ENCODE data around the gene ANKS1A.

The ANKS1A gene

DNA sequence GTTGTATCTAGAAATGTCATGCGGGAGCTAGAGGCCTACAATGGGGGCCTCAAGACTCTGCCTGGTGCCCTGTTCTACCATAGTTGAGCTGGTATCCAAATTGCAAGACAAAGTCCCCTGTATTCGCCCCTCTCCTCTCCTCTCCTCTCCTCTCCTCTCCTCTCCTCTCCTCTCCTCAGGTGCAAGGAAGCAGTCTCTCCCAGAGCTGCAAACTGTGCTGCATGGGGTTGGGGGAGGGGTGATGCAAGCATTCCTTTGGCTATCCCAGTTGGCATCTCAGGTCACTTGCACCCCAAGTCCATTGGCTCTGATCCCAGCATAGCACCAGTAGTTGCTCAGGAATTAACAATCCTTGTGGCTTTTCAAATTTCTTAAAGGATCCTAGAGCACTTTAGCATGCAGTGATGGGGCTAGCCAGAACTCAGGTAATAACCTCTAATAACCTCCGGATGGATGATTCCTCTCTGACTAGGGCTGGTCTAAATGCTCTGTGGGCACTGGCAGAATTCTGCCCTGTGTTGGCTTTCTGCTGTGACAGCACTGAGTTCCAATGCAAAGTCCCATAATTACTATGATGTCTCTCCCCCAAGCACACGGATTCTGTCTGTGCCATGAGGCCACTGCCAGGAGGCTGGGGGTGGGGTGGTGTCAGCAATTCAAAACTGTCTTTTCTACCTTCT, 36.5 kb upstream of the ANKS1A start:
- Histone ChIP-seq H3K27ac (ENCODE audit: low read depth, low read length) (no peak overlapping the region), H3K9ac (ENCODE audit: low read length) (no peak overlapping the region), H2BK12ac (ENCODE audit: low read length) (no peak overlapping the region), H3K4ac (ENCODE audit: low read depth, low read length) (no peak overlapping the region), H2BK5ac (ENCODE audit: low read depth, low read length, poor library complexity) (no peak overlapping the region), H3K4me2 (ENCODE audit: low read length) (no peak overlapping the region), H4K8ac (ENCODE audit: low read depth, low read length) (no peak overlapping the region), H3K79me1 (ENCODE audit: low read length) (no peaks in the 10 kb centered on the region), H3K18ac (ENCODE audit: low read length) (no peak overlapping the region), H3K4me3 (ENCODE audit: low read depth, low read length) (no peak overlapping the region), H3K9me3 (ENCODE audit: insufficient read depth, low read depth, low read length) (peaks cover 4% of the 10 kb centered on the region), H3K23ac (ENCODE audit: low read length) (no peak overlapping the region), H3K27me3 (ENCODE audit: insufficient read depth, low read length) (no peaks in the 10 kb centered on the region), H3K36me3 (ENCODE audit: control insufficient read depth in 1 of 2, insufficient read depth in 2 of 2, low read length in 2 of 2) (peaks cover 8 to 11% of the 10 kb centered on the region in 2 experiments), H4K12ac (ENCODE audit: low read depth, low read length) (no peak overlapping the region), H3K14ac (ENCODE audit: low read length) (no peak overlapping the region), H2BK120ac (ENCODE audit: insufficient read depth, low read length, poor library complexity) (no peak overlapping the region), H4K91ac (ENCODE audit: low read depth, low read length) (no peak overlapping the region), H2AK5ac (ENCODE audit: low read length) (no peak overlapping the region), H3K4me1 (ENCODE audit: control insufficient read depth in 1 of 2, insufficient read depth in 2 of 2, low read length in 2 of 2) (no peaks in the 10 kb centered on the region), H3K79me2 (ENCODE audit: control insufficient read depth, insufficient read depth, low read length, poor library complexity) (no peaks in the 10 kb centered on the region), H2AFZ (ENCODE audit: insufficient read depth, low read length, poor library complexity) (no peak overlapping the region)
- no peak for DNase-seq
- no CpG with 5 or more reads among the region's 4 CpGs for WGBS (ENCODE audit: extremely low coverage, insufficient coverage, insufficient read length)

DNA sequence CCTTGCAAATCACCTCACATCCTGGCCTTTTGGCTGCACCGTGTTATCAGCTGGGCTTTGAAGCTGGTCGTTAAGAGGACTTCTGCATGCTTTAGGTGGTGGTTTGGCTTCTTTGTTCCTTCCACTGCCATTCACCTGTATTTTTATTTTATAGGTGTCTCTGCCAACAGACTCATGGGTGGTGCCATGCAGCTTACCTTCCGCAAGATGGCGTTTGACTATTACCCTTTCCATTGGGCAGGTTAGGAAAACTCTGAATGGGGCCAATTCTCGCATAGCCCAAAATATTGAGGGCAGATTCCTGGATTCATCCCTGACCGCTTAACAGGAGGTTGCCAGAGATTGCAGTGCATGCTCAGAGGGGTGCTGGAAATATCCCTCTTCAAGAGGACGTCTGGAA, 33.6 kb upstream of the ANKS1A start:
- H3K27me3 ChIP-seq (ENCODE audit: insufficient read depth, low read length): no peaks in the 10 kb centered on the region
- H2BK5ac ChIP-seq (ENCODE audit: low read depth, low read length, poor library complexity): no peak overlapping the region
- no peak overlapping the region for H3K9ac ChIP-seq (ENCODE audit: low read length)
- H3K14ac ChIP-seq (ENCODE audit: low read length): no peak overlapping the region
- H2AK5ac ChIP-seq (ENCODE audit: low read length): no peak overlapping the region
- H3K36me3 ChIP-seq (ENCODE audit: control insufficient read depth in 1 of 2, insufficient read depth in 2 of 2, low read length in 2 of 2): peaks cover 21 to 29% of the 10 kb centered on the region in 2 experiments
- H3K23ac ChIP-seq (ENCODE audit: low read length): no peak overlapping the region
- H3K79me1 ChIP-seq (ENCODE audit: low read length): no peaks in the 10 kb centered on the region
- no peak overlapping the region for H3K4me3 ChIP-seq (ENCODE audit: low read depth, low read length)
- no peak for DNase-seq
- H3K18ac ChIP-seq (ENCODE audit: low read length): no peak overlapping the region
- H3K4me2 ChIP-seq (ENCODE audit: low read length): no peak overlapping the region
- no peak overlapping the region for H3K4ac ChIP-seq (ENCODE audit: low read depth, low read length)
- H3K27ac ChIP-seq (ENCODE audit: low read depth, low read length): no peak overlapping the region
- no peak overlapping the region for H4K12ac ChIP-seq (ENCODE audit: low read depth, low read length)
- no peak overlapping the region for H2BK120ac ChIP-seq (ENCODE audit: insufficient read depth, low read length, poor library complexity)
- H2AFZ ChIP-seq (ENCODE audit: insufficient read depth, low read length, poor library complexity): no peak overlapping the region
- no CpG with 5 or more reads among the region's 7 CpGs for WGBS (ENCODE audit: extremely low coverage, insufficient coverage, insufficient read length)
- H3K4me1 ChIP-seq (ENCODE audit: control insufficient read depth in 1 of 2, insufficient read depth in 2 of 2, low read length in 2 of 2): no peaks in the 10 kb centered on the region
- H3K9me3 ChIP-seq (ENCODE audit: insufficient read depth, low read depth, low read length): peaks cover 4% of the 10 kb centered on the region
- no peaks in the 10 kb centered on the region for H3K79me2 ChIP-seq (ENCODE audit: control insufficient read depth, insufficient read depth, low read length, poor library complexity)
- no peak overlapping the region for H4K91ac ChIP-seq (ENCODE audit: low read depth, low read length)
- H4K8ac ChIP-seq (ENCODE audit: low read depth, low read length): no peak overlapping the region
- no peak overlapping the region for H2BK12ac ChIP-seq (ENCODE audit: low read length)

DNA sequence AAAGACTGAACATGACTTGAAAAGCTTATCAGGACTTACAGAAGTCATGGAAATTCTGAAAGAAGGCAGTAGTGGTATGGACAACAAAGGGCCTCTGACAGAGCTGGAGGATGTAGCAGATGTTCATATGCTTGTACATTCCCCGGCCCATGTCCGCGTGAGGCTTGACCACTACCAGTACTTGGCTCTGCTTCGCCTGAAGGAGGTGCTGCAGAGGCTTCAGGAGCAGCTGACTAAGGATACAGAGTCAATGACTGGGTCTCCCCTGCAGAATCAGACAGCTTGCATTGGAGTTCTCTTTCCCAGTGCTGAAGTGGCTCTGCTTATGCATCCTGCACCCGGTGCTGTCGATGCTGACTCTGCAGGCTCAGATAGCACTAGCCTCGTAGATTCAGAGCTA, 30.4 kb upstream of the ANKS1A start:
- no peak overlapping the region for H3K14ac ChIP-seq (ENCODE audit: low read length)
- no peak overlapping the region for H4K12ac ChIP-seq (ENCODE audit: low read depth, low read length)
- H3K9ac ChIP-seq (ENCODE audit: low read length): no peak overlapping the region
- H2AK5ac ChIP-seq (ENCODE audit: low read length): no peak overlapping the region
- peaks cover 13 to 26% of the 10 kb centered on the region in 2 experiments for H3K36me3 ChIP-seq (ENCODE audit: control insufficient read depth in 1 of 2, insufficient read depth in 2 of 2, low read length in 2 of 2)
- H3K9me3 ChIP-seq (ENCODE audit: insufficient read depth, low read depth, low read length): no peaks in the 10 kb centered on the region
- H3K23ac ChIP-seq (ENCODE audit: low read length): no peak overlapping the region
- no peak overlapping the region for H3K27ac ChIP-seq (ENCODE audit: low read depth, low read length)
- H3K79me1 ChIP-seq (ENCODE audit: low read length): no peaks in the 10 kb centered on the region
- H2BK120ac ChIP-seq (ENCODE audit: insufficient read depth, low read length, poor library complexity): no peak overlapping the region
- H3K4me1 ChIP-seq (ENCODE audit: control insufficient read depth in 1 of 2, insufficient read depth in 2 of 2, low read length in 2 of 2): no peaks in the 10 kb centered on the region
- no peak overlapping the region for H4K8ac ChIP-seq (ENCODE audit: low read depth, low read length)
- WGBS (ENCODE audit: extremely low coverage, insufficient coverage, insufficient read length): no CpG with 5 or more reads among the region's 7 CpGs
- H3K18ac ChIP-seq (ENCODE audit: low read length): no peak overlapping the region
- H3K4ac ChIP-seq (ENCODE audit: low read depth, low read length): no peak overlapping the region
- no peak for DNase-seq
- no peak overlapping the region for H4K91ac ChIP-seq (ENCODE audit: low read depth, low read length)
- no peaks in the 10 kb centered on the region for H3K27me3 ChIP-seq (ENCODE audit: insufficient read depth, low read length)
- no peaks in the 10 kb centered on the region for H3K79me2 ChIP-seq (ENCODE audit: control insufficient read depth, insufficient read depth, low read length, poor library complexity)
- H3K4me2 ChIP-seq (ENCODE audit: low read length): no peak overlapping the region
- no peak overlapping the region for H2BK5ac ChIP-seq (ENCODE audit: low read depth, low read length, poor library complexity)
- no peak overlapping the region for H3K4me3 ChIP-seq (ENCODE audit: low read depth, low read length)
- no peak overlapping the region for H2AFZ ChIP-seq (ENCODE audit: insufficient read depth, low read length, poor library complexity)
- H2BK12ac ChIP-seq (ENCODE audit: low read length): no peak overlapping the region

DNA sequence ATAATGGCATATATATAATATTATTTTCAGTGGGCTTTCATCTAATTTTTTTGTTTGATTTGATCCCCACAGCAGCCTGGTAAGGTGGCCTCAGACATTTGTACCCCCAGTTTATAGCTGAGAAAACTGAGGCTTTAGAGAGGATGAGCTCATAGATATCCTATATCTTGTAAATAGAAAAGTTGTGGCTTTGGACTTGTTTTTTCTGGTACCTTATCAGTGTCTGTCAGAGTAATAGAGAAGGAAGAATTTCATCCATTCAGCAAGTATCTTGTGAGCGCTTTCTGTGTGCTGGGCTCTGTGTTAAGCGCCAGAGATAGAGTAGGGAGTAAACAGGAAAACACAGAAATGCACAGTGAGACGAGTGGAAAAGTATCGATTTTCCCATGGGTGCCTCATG, 29.1 kb upstream of the ANKS1A start:
- Histone ChIP-seq H3K14ac (ENCODE audit: low read length) (no peak overlapping the region), H3K36me3 (ENCODE audit: control insufficient read depth in 1 of 2, insufficient read depth in 2 of 2, low read length in 2 of 2) (peaks cover 13 to 26% of the 10 kb centered on the region in 2 experiments), H3K79me1 (ENCODE audit: low read length) (no peaks in the 10 kb centered on the region), H2BK12ac (ENCODE audit: low read length) (no peak overlapping the region), H3K23ac (ENCODE audit: low read length) (no peak overlapping the region), H3K4me3 (ENCODE audit: low read depth, low read length) (no peak overlapping the region), H2AK5ac (ENCODE audit: low read length) (no peak overlapping the region), H3K27me3 (ENCODE audit: insufficient read depth, low read length) (no peaks in the 10 kb centered on the region), H3K79me2 (ENCODE audit: control insufficient read depth, insufficient read depth, low read length, poor library complexity) (no peaks in the 10 kb centered on the region), H4K8ac (ENCODE audit: low read depth, low read length) (no peak overlapping the region), H3K9ac (ENCODE audit: low read length) (no peak overlapping the region), H3K4me2 (ENCODE audit: low read length) (no peak overlapping the region), H3K4ac (ENCODE audit: low read depth, low read length) (no peak overlapping the region), H4K91ac (ENCODE audit: low read depth, low read length) (no peak overlapping the region), H3K4me1 (ENCODE audit: control insufficient read depth in 1 of 2, insufficient read depth in 2 of 2, low read length in 2 of 2) (no peaks in the 10 kb centered on the region), H2BK120ac (ENCODE audit: insufficient read depth, low read length, poor library complexity) (no peak overlapping the region), H2AFZ (ENCODE audit: insufficient read depth, low read length, poor library complexity) (no peak overlapping the region), H3K27ac (ENCODE audit: low read depth, low read length) (no peak overlapping the region), H3K9me3 (ENCODE audit: insufficient read depth, low read depth, low read length) (no peaks in the 10 kb centered on the region), H2BK5ac (ENCODE audit: low read depth, low read length, poor library complexity) (no peak overlapping the region), H3K18ac (ENCODE audit: low read length) (no peak overlapping the region), H4K12ac (ENCODE audit: low read depth, low read length) (no peak overlapping the region)
- no CpG with 5 or more reads among the region's 4 CpGs for WGBS (ENCODE audit: extremely low coverage, insufficient coverage, insufficient read length)
- DNase-seq: no peak

Measured in trophoblast cell (in vitro differentiated cells and primary cell).